ENCODE measurements around the gene SLC24A3.

GRCh38 chr20:19692685-19693119, 480.3 kb downstream of the SLC24A3 start:
- TF ChIP-seq POLR2A (IDR thresholded peaks at IDR 0.05) (no peak), CTCF (IDR thresholded peaks at IDR 0.05) (peak; percentile 78 to 87 (median 84))
